ENCODE data around the gene EDEM2. TPM values are rescaled to one million over a fixed set of nuclear protein-coding genes. Genes with fewer than 3 reads are reported as not detected.
"Not testable (repeated sequence)": the region's sequence is repeated elsewhere in the genome, so short reads cannot be mapped to it uniquely, and the experiment has no call there.

Gene EDEM2
- total RNA-seq, 2 donors from 2014 or later, result 24.1 to 29.7 TPM

DNA sequence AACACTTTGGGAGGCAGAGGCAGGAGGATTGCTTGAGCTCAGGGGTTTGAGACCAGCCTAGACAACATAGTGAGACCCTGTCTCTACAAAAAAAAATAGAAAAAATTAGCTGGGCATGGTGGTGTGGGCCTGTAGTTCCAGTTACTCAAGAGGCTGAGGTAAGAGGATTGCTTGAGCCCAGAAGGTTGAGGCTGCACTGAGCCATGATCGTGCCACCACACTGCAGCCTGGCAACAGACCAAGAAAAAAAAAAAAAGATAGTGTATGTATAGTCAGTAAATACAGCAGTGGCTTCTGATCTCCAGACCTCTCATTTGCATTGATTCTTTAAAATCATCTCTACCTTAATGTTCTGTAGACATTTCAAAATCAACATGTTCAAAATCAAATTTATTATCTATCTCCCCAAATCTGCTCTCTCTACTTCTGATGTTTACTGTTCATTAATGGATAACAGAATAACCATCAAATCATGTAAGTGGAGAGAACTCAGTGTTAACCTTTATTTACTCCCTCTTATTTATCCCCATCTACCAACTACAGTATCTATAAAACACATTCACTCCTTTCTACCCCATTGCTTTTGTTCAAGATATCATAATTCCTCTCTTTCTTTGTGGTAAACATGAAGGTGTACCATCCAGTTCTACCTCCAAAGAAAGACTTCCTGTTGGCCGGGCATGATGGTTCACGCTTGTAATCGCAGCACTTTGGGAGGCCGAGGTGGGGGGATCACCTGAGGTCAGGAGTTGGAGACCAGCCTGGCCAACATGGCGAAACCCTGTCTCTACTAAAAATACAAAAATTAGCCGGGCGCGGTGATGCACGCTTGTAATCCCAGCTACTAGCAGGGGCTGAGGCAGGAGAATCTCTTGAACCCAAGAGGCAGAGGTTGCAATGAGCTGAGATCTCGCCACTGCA, 32.4 kb upstream of the EDEM2 start:
- H3K27ac Mint-ChIP-seq, result no peak overlapping the region
- no peaks in the 10 kb centered on the region for H3K9me3 ChIP-seq (ENCODE audit: control insufficient read depth, low read length, poor library complexity, severe bottlenecking)

DNA sequence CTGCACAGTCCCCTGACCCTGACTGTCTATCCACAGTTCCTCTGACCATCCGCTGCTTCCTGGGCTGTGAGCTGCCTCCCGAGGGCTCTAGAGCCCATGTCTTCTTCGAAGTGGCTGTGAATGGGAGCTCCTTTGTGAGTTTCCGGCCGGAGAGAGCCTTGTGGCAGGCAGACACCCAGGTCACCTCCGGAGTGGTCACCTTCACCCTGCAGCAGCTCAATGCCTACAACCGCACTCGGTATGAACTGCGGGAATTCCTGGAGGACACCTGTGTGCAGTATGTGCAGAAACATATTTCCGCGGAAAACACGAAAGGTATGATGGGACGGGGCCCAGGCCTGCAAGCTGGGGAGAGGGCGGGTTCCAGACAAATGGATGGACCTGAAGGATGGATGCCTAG, 29.0 kb upstream of the EDEM2 start:
- no peak for ATAC-seq
- no peak for DNase-seq
- peaks cover 5% of the 10 kb centered on the region for H3K36me3 Mint-ChIP-seq (ENCODE audit: low read depth)

More for the DNA sequence above, 32.4 kb upstream of the EDEM2 start:
- Mint-ChIP-seq H3K4me3 (no peak overlapping the region), H3K36me3 (ENCODE audit: low read depth) (peaks cover 5% of the 10 kb centered on the region), H3K4me1 (peaks cover 5% of the 10 kb centered on the region), H3K27me3 (no peaks in the 10 kb centered on the region)
- DNase-seq (no peak), ATAC-seq (no peak)

DNA sequence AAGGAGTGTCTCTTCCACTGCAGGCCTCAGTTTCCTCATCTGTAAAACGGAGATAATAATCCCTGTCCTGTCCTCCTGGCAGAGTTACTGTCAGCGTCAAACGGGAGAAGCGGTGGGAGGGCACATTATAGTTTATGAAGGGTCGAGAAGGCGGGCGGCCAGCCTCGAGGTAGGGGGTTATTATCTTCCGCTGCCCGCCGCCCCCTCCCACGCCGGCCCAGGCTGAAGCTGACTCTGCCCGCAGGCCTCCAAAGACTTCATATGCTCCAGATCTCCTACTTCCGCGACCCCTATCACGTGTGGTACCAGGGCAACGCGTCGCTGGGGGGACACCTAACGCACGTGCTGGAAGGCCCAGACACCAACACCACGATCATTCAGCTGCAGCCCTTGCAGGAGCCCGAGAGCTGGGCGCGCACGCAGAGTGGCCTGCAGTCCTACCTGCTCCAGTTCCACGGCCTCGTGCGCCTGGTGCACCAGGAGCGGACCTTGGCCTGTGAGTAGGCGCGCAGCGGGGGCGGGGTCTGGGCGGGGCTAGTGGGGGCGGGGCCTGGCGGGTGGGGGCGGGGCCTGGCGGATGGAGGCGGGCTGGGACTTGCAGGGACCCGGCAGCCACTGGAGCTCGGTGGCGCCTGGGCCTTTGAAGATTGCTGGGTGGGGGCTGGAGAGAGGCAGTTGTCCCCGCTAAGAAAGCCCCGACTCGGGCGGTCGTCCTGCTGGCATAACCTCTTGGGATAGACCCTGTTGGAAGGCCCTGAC, 27.5 kb upstream of the EDEM2 start:
- Mint-ChIP-seq H3K4me3 (no peak overlapping the region), H3K27me3 (no peaks in the 10 kb centered on the region), H3K4me1 (peaks cover 18% of the 10 kb centered on the region), H3K36me3 (ENCODE audit: low read depth) (peaks cover 4% of the 10 kb centered on the region), H3K27ac (no peak overlapping the region)
- H3K9me3 ChIP-seq (ENCODE audit: control insufficient read depth, low read length, poor library complexity, severe bottlenecking), result no peaks in the 10 kb centered on the region
- DNase-seq (no peak), ATAC-seq (no peak)

More for the DNA sequence above, 29.0 kb upstream of the EDEM2 start:
- Mint-ChIP-seq H3K4me1 (peaks cover 21% of the 10 kb centered on the region), H3K4me3 (no peak overlapping the region), H3K27me3 (no peaks in the 10 kb centered on the region), H3K27ac (no peak overlapping the region)
- H3K9me3 ChIP-seq (ENCODE audit: control insufficient read depth, low read length, poor library complexity, severe bottlenecking), result no peaks in the 10 kb centered on the region

DNA sequence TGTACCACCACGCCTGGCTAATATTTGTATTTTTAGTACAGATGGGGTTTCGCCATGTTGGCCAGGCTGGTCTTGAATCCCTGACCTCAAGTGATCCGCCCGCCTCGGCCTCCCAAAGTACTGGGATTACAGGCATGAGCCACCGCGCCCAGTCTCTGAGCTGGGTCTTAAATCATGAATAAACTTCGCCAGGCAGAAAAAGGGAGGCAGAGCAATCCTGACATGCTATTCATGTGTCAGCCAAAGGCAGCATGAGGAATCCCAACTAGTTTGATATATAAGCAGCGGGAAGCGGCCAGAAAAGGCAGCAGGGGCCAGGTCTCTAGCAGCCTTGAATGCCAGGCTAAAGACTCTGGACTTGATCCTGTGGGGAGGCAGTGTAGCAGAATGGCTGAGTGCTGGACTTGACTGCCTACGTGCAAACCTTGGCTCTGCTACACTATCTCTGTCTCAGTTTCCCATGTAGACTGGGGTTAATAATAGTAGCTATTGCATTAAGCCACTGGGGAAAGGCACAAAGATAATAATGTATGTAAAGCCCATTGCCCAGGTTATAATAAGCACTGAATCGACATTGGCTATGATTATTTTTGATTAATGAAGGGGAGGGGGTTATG, 26.5 kb upstream of the EDEM2 start:
- Mint-ChIP-seq H3K4me1 (peaks cover 18% of the 10 kb centered on the region), H3K27ac (no peak overlapping the region), H3K36me3 (ENCODE audit: low read depth) (peaks cover 2% of the 10 kb centered on the region), H3K27me3 (no peaks in the 10 kb centered on the region), H3K4me3 (no peak overlapping the region)
- ATAC-seq (no peak), DNase-seq (no peak)
- no peaks in the 10 kb centered on the region for H3K9me3 ChIP-seq (ENCODE audit: control insufficient read depth, low read length, poor library complexity, severe bottlenecking)

DNA sequence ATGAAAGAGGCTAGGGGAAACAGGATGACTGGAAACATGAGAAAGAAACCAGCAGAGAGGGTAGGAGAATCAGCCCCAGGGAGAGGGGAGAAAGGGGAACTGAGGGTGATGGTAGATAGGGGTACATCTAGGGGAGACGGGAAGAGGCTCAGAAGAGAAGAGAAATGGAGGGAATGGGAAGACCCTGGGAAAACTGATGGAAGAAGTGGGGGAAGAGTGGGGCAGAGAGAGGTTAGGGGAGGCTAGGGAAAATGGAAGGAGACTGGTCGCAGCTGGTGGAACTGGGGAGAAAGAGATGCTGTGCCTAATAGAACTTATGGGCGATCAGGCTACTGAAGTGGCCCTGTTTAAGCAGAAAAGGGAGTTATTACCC, 25.3 kb upstream of the EDEM2 start:
- DNase-seq (no peak), ATAC-seq (no peak)
- H3K9me3 ChIP-seq (ENCODE audit: control insufficient read depth, low read length, poor library complexity, severe bottlenecking), result no peaks in the 10 kb centered on the region
- Mint-ChIP-seq H3K27ac (peak overlapping the region; percentile 88), H3K4me1 (peaks cover 16% of the 10 kb centered on the region), H3K4me3 (peak overlapping the region; percentile 86), H3K36me3 (ENCODE audit: low read depth) (peaks cover 2% of the 10 kb centered on the region), H3K27me3 (no peaks in the 10 kb centered on the region)

DNA sequence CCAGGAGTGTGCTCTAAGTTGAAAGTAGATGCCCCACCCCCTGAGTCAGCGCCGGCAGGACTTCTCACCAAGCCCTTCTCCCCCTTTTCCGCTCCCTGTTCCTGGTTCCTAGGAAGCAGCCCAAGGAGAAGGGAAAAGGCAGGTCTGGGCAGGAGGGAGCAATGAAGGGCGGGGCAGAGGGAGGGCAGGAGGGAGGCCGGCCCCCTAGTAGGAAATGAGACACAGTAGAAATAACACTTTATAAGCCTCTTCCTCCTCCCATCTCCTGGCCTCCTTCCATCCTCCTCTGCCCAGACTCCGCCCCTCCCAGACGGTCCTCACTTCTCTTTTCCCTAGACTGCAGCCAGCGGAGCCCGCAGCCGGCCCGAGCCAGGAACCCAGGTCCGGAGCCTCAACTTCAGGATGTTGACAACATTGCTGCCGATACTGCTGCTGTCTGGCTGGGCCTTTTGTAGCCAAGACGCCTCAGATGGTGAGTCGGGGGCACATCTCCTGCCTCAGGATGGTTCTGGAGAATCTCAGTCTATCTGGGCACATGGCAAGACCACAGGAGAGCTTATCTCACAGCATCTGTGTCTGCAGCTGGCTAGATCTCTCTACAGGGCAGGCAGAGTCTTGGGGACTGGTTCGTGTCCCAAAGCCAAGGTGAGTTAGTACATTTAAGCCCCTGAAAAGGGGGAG, 24.8 kb upstream of the EDEM2 start, which contains the start of gene PROCR:
PROCR (plus strand) TSS at position 320 of the 681 bp plus-strand sequence; CDS start at position 403, 83 bp downstream.
- DNase-seq (no peak), ATAC-seq (peak; percentile 51)
- H3K4me3 Mint-ChIP-seq, result peak within 1 kb of the TSS; percentile 86
- peaks cover 2% of the 10 kb centered on the region for H3K36me3 Mint-ChIP-seq (ENCODE audit: low read depth)
- H3K27me3 Mint-ChIP-seq, result no peaks in the 10 kb centered on the region
- H3K4me1 Mint-ChIP-seq, result peaks cover 16% of the 10 kb centered on the region
- peak within 1 kb of the TSS; percentile 88 for H3K27ac Mint-ChIP-seq
- no peaks in the 10 kb centered on the region for H3K9me3 ChIP-seq (ENCODE audit: control insufficient read depth, low read length, poor library complexity, severe bottlenecking)

DNA sequence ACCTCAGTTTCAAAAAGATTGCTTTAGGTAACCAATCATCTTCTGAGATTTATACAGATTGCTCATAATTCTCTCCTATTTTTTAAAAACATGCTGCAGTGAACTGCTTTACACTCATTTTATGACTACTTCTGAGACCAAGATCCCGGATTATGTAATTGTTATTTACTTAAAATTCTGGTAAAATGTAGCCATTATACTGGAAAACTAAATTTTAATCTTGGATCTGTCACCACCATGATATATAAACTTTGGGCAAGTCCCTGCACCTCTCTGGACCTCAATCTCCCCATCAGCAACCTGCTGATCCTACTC, 24.3 kb upstream of the EDEM2 start:
- H3K4me1 Mint-ChIP-seq, result peaks cover 17% of the 10 kb centered on the region
- H3K27ac Mint-ChIP-seq, result no peak overlapping the region
- ATAC-seq, result no peak
- H3K9me3 ChIP-seq (ENCODE audit: control insufficient read depth, low read length, poor library complexity, severe bottlenecking), result no peaks in the 10 kb centered on the region
- peak overlapping the region; percentile 86 for H3K4me3 Mint-ChIP-seq
- no peak for DNase-seq
- H3K27me3 Mint-ChIP-seq, result no peaks in the 10 kb centered on the region
- H3K36me3 Mint-ChIP-seq (ENCODE audit: low read depth), result peaks cover 2% of the 10 kb centered on the region

DNA sequence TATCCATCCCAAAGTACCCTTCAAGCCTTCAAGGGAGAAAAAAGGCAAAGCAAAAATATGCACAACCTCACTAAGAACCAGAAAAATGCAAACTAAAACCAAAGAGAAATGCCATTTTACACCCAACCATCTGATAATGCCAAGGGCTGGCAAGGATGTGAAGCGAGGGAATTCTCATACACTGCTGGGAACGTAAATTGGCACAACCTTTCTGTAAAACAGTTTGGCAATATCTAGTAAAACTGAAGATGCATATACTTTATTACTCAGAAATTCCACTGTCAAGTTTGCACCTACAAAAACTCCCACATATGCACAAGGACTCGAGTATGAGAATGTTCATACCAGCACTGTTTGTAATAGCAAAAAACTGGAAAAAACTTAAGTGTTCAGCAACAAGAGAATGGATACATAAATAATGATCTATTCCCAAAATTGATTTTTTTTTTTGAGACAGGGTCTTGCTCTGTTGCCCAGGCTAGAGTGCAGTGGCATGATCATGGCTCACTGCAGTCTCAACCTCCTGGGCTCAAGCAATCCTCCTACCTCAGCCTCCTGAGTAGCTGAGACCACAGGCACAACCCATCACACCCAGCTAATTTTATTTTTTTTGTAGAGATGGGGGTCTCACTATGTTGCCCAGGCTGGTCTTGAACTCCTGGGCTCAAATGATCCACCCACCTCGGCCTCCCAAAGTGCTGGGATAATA, 21.7 kb upstream of the EDEM2 start:
- not testable (repeated sequence) for ATAC-seq; H3K9me3 ChIP-seq (ENCODE audit: control insufficient read depth, low read length, poor library complexity, severe bottlenecking); H3K36me3 Mint-ChIP-seq (ENCODE audit: low read depth); H3K27me3 Mint-ChIP-seq; H3K4me3 Mint-ChIP-seq; DNase-seq
- H3K27ac Mint-ChIP-seq, result peak overlapping the region; percentile 67
- peaks cover 21% of the 10 kb centered on the region for H3K4me1 Mint-ChIP-seq

DNA sequence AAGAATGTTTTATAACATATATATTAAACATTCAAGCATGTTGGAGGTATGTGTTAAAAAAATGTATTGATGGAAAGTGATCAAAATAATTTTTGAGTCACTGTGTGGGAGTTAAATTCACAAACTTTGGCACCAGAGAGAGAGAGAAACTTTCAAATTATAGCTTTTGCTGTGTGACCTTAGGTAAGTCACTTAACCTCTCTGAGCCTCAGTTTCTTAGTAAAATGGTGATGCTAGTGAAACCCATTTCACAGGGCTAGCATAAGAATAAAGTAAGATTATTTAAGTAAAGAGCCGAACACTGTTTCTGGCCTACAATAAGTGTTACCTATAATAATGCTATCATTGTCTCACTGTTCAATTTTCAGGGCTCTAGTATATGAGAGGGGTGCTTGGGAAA, 20.7 kb upstream of the EDEM2 start:
- H3K4me3 Mint-ChIP-seq, result no peak overlapping the region
- H3K36me3 Mint-ChIP-seq (ENCODE audit: low read depth), result no peaks in the 10 kb centered on the region
- no peaks in the 10 kb centered on the region for H3K9me3 ChIP-seq (ENCODE audit: control insufficient read depth, low read length, poor library complexity, severe bottlenecking)
- DNase-seq, result no peak
- peaks cover 17% of the 10 kb centered on the region for H3K4me1 Mint-ChIP-seq
- ATAC-seq, result no peak
- no peaks in the 10 kb centered on the region for H3K27me3 Mint-ChIP-seq
- H3K27ac Mint-ChIP-seq, result no peak overlapping the region

DNA sequence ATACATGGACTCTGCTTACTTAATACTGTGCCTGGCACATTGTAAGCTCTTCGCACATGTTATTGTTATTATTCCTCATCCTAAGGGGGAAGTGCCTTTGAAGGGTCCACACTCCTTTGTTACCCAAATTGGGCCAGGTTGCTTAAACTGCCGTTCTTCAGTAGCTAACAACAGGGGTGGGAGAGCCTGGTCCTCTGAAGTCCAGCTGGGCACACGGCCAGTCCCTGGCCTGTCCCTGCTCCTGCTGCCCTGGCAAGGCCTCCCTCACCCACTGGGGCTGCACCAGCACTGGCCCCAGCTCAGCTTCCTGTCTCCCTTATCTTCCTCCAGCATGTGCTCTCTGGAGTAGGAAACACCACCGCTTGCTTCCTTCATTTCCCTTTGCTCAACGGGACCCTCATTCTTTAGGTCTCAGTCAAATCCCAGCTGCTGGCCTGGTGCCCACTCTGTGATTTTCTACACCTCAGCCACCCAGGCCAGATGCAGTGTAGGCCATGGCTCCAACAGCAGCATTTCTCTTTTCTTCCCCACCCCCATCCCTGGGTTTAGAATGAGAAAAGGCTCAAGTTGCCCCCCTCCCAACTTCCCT, 19.2 kb upstream of the EDEM2 start:
- ATAC-seq, result no peak

DNA sequence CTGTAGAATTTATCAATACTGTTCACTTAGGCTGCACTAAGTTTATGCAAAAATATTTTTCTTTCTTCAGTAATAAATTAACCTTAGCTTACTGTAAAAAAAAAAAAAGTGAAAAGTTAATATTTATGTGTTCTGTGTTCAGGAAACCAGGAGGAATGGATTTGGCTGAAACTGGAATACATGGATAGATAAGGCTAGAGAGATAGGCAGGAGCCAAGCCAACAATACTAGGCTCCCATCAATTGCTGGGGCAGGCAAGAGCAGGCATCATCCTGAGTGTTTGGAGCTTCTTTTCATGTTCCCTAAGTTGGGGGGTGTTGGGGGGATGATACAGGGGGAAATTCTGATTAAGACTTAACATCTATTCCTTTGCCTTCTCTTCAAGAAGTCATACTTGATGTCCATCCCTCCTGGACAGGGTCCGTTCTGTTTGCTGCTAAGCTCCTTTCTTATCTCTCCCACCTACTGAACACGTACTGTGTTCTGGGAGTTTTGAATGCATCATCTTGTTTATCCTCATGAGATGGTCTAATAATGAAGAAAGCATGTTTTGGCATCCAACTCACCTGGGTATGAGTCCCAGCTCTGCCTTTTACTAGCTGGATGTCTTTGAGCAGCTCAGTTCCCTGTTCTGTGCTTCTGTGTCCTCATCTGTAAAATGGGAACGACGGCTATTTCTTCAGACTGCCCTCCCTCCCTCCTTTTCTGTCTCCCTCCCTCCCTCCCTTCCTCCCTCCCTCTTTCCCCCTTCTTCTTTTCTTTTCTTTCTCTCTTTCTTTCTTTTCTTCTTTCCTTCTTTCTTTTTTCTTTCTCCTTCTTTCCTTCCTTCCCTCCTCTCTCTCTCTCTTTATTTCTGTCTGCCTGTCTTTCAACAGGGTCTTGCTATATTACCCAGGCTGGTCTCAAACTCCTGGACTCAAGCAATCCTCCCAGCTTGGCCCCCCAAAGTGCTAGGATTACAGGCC, 18.4 kb upstream of the EDEM2 start:
- Mint-ChIP-seq H3K36me3 (ENCODE audit: low read depth) (no peaks in the 10 kb centered on the region), H3K4me3 (no peak overlapping the region), H3K4me1 (peaks cover 12% of the 10 kb centered on the region), H3K27me3 (no peaks in the 10 kb centered on the region), H3K27ac (no peak overlapping the region)
- ATAC-seq (no peak), DNase-seq (no peak)
- no peaks in the 10 kb centered on the region for H3K9me3 ChIP-seq (ENCODE audit: control insufficient read depth, low read length, poor library complexity, severe bottlenecking)

More for the DNA sequence above, 19.2 kb upstream of the EDEM2 start:
- H3K27me3 Mint-ChIP-seq, result no peaks in the 10 kb centered on the region
- H3K36me3 Mint-ChIP-seq (ENCODE audit: low read depth), result no peaks in the 10 kb centered on the region
- H3K4me3 Mint-ChIP-seq, result no peak overlapping the region
- peaks cover 9% of the 10 kb centered on the region for H3K4me1 Mint-ChIP-seq
- no peak for DNase-seq
- no peak overlapping the region for H3K27ac Mint-ChIP-seq
- H3K9me3 ChIP-seq (ENCODE audit: control insufficient read depth, low read length, poor library complexity, severe bottlenecking), result no peaks in the 10 kb centered on the region

Data from T-helper 17 cell (primary cell).